ENCODE data around the gene TRAK1. TPM values are rescaled to one million over a fixed set of nuclear protein-coding genes. Genes with fewer than 3 reads are reported as not detected.
A peak's percentile ranks its signal among the peaks of the same experiment; 100 is the strongest.

The TRAK1 gene
- total and polyA plus RNA-seq, 10 of the 15 experiments (the other 5 are each of a cell fraction or from before 2014, with no cell fraction given): 6.6 to 46.2 (median 23.7) TPM

DNA sequence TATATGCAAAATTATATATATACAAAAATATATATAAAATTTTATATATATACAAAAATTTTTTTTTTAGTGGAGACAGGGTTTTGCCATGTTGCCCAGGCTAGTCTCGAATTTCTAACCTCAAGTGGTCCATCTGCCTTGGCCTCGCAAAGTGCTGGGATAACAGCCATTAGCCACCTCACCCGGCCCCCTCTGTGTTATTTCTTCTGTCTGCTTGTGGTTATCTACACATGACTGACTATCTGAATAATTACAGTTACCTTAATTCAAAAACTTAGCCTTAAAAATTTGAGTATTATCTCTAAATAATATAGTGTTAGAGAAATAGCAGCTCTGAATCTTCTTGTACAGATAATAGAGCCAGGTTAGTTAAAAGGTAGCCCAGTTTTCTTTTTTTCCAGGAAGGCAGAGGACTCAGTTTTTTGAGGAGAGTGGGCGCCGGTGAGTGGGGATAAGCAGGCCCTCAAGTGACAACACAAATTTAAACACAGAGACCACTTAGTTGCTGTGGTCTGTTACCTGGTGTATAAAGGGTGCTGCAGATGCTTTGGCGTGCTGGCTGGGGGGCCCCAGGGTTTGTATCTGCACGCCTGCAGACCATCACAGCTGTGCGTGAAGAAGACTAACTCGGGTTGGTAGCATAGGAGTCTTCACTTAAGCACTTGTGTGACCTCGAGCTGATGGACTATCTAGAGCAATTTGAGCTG is 83.7 kb downstream of the TRAK1 start (continued):
- TF ChIP-seq, protein P1, sequence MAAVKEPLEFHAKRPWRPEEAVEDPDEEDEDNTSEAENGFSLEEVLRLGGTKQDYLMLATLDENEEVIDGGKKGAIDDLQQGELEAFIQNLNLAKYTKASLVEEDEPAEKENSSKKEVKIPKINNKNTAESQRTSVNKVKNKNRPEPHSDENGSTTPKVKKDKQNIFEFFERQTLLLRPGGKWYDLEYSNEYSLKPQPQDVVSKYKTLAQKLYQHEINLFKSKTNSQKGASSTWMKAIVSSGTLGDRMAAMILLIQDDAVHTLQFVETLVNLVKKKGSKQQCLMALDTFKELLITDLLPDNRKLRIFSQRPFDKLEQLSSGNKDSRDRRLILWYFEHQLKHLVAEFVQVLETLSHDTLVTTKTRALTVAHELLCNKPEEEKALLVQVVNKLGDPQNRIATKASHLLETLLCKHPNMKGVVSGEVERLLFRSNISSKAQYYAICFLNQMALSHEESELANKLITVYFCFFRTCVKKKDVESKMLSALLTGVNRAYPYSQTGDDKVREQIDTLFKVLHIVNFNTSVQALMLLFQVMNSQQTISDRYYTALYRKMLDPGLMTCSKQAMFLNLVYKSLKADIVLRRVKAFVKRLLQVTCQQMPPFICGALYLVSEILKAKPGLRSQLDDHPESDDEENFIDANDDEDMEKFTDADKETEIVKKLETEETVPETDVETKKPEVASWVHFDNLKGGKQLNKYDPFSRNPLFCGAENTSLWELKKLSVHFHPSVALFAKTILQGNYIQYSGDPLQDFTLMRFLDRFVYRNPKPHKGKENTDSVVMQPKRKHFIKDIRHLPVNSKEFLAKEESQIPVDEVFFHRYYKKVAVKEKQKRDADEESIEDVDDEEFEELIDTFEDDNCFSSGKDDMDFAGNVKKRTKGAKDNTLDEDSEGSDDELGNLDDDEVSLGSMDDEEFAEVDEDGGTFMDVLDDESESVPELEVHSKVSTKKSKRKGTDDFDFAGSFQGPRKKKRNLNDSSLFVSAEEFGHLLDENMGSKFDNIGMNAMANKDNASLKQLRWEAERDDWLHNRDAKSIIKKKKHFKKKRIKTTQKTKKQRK (IDR thresholded peaks at IDR 0.05; ENCODE audit: low read depth, low read length): no peak
- no peak; the same call in 1 of the 2 replicates for TF ChIP-seq RUNX3 (IDR thresholded peaks at IDR 0.05; ENCODE audit: low read length)

DNA sequence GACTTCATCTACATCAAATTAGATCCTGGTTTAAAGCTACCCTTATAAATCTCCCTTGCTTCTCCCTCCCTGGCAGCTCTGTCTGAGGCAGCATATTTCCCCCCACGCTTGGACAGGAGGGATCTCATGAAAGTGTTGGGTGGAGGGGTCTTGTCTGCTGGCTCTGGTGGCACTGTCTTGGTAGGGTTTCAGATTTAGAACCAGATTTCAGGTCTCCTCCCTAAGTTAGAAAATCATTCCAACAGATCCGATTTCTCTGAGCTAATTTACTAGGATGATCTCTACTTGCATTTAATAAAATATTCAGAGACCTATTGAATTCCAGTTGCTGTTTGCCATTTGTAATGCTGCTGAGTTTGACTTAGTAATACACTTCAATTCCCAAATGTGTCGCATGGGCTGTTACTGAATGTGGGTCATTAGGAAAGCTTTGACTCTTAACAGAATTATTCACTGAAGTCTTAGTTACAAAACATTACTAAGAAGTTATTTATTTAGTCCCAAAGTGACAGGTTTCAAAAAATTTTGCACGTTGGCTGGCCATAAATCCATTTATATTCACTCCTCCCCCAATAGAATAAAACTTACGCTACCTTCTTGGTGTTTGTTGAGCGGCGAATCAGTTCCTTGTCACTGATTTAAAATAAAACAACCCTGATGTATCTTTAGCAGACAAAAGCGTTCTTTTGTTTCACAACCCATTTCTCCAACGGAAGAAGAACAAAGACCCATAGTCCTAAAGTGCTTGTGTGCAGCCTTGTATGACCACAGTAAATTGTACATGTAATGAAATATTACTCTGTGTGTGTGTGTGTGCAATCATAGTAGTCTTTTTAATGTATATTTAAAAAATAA is 84.5 kb downstream of the TRAK1 start:
- Histone ChIP-seq H2AFZ (ENCODE audit: control insufficient read depth, low read depth, low read length) (no peak overlapping the region), H3K27ac (ENCODE audit: control insufficient read depth, insufficient read depth) (peak overlapping the region; percentile 69), H3K4me3 (peak overlapping the region; percentile 23; the same call in 1 of the 2 replicates), H3K79me2 (ENCODE audit: control insufficient read depth, insufficient read depth, low read length) (peaks cover 41% of the 10 kb centered on the region), H3K27me3 (replicated peaks in 1 of 2; ENCODE audit: control insufficient read depth in 2 of 2, insufficient read depth in 2 of 2, low read length in 1 of 2) (no peaks in the 10 kb centered on the region), H3K9ac (ENCODE audit: control insufficient read depth, insufficient read depth, low read length) (peak overlapping the region; percentile 36), H3K36me3 (ENCODE audit: control insufficient read depth in 2 of 2, insufficient read depth in 2 of 2, low read length in 1 of 2) (peaks cover 5 to 9% of the 10 kb centered on the region in 2 experiments), H3K9me3 (replicated peaks; ENCODE audit: control insufficient read depth, insufficient read depth, low read length) (no peaks in the 10 kb centered on the region), H4K20me1 (ENCODE audit: control insufficient read depth, insufficient read depth) (no peaks in the 10 kb centered on the region), H3K4me1 (ENCODE audit: control insufficient read depth, insufficient read depth, low read length) (peaks cover 44% of the 10 kb centered on the region), H3K4me2 (ENCODE audit: control insufficient read depth, insufficient read depth) (peak overlapping the region; percentile 76)
- WGBS (ENCODE audit: insufficient coverage, insufficient replicate concordance, low lambda C conversion rate, missing lambda C conversion rate): 79% methylated on average over 9 of the region's 9 CpGs
- ChIA-PET SMC1A (ENCODE audit: uncharacterized antibody, unreplicated experiment) (interaction anchor here (0.9 to 3.8 kb wide), 3 partner anchors 16 to 268 kb away, joined by 3 to 21 read pairs (median 4); no protein-coding TSS in a partner anchor), CTCF (interaction anchor here (0.9 to 12.4 kb wide), 3 partner anchors 17 to 56 kb away, joined by 3 to 130 read pairs (median 6); no protein-coding TSS in a partner anchor), POLR2A (no interaction called here), RAD21 (ENCODE audit: unreplicated experiment) (interaction anchor here (0.6 to 2.0 kb wide), 2 partner anchors 16 to 55 kb away, joined by 3 to 14 read pairs; no protein-coding TSS in a partner anchor)
- intact Hi-C loops (cut with micrococcal nuclease; ENCODE audit: unreplicated experiment) (no loop called here), in situ Hi-C loops (cut with MboI) (no loop called here)
- BruUV-seq (replicated peaks): no TSS peak
- no peak for DNase-seq (ENCODE audit: low read depth, low spot score)
- ATAC-seq: peak; percentile 70
- no peak for FAIRE-seq
- TF ChIP-seq ZZZ3 (IDR thresholded peaks at IDR 0.05; ENCODE audit: control insufficient read depth, insufficient read length, low read depth): no peak
- TF ChIP-seq PAX5 (IDR thresholded peaks at IDR 0.05; ENCODE audit: borderline replicate concordance, low read depth, low read length): peak; percentile 89
- TF ChIP-seq ESRRA (IDR thresholded peaks at IDR 0.05; ENCODE audit: low read length): no peak
- TF ChIP-seq MYB (IDR thresholded peaks at IDR 0.05; ENCODE audit: borderline replicate concordance, low read depth, low read length): no peak
- TF ChIP-seq, protein P2, sequence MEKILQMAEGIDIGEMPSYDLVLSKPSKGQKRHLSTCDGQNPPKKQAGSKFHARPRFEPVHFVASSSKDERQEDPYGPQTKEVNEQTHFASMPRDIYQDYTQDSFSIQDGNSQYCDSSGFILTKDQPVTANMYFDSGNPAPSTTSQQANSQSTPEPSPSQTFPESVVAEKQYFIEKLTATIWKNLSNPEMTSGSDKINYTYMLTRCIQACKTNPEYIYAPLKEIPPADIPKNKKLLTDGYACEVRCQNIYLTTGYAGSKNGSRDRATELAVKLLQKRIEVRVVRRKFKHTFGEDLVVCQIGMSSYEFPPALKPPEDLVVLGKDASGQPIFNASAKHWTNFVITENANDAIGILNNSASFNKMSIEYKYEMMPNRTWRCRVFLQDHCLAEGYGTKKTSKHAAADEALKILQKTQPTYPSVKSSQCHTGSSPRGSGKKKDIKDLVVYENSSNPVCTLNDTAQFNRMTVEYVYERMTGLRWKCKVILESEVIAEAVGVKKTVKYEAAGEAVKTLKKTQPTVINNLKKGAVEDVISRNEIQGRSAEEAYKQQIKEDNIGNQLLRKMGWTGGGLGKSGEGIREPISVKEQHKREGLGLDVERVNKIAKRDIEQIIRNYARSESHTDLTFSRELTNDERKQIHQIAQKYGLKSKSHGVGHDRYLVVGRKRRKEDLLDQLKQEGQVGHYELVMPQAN (conservative IDR thresholded peaks at IDR 0.05): no peak
- no peak for TF ChIP-seq ZNF207 (IDR thresholded peaks at IDR 0.05; ENCODE audit: borderline replicate concordance)
- no peak for TF ChIP-seq MYC (IDR thresholded peaks at IDR 0.05; ENCODE audit: insufficient read depth, insufficient read length, insufficient replicate concordance, low read length, severe bottlenecking)
- no peak for TF ChIP-seq POU2F2 (IDR thresholded peaks at IDR 0.05; ENCODE audit: borderline replicate concordance, low read depth, low read length)
- TF ChIP-seq MXI1 (IDR thresholded peaks at IDR 0.05; ENCODE audit: low read depth, low read length): no peak
- TF ChIP-seq SMC3 (IDR thresholded peaks at IDR 0.05; ENCODE audit: borderline replicate concordance, low read length): no peak
- TF ChIP-seq, protein P3, sequence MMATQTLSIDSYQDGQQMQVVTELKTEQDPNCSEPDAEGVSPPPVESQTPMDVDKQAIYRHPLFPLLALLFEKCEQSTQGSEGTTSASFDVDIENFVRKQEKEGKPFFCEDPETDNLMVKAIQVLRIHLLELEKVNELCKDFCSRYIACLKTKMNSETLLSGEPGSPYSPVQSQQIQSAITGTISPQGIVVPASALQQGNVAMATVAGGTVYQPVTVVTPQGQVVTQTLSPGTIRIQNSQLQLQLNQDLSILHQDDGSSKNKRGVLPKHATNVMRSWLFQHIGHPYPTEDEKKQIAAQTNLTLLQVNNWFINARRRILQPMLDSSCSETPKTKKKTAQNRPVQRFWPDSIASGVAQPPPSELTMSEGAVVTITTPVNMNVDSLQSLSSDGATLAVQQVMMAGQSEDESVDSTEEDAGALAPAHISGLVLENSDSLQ (IDR thresholded peaks at IDR 0.05): no peak

All from GM12878 (cell line).